PC-3 (cell line): Measurements from ENCODE around the gene CD226.

ENCODE experiments used
- CTCF ChIP-seq: fragments of 300-600 bp; sonication (generic); conservative IDR thresholded peaks from 2 replicates; pipeline ENCODE4 v1.5.1; 2017; ENCODE audit warnings: antibody characterized with exemption, low read depth, mild to moderate bottlenecking, low read length
- EZH2 ChIP-seq: fragments of 300-600 bp; sonication (generic); IDR thresholded peaks from one replicate; pipeline ENCODE4 v1.6.1; 2017; ENCODE audit warnings: antibody characterized with exemption, mild to moderate bottlenecking, low read length; ENCODE audit not compliant: unreplicated experiment

GRCh38 chr18:69871363-69871762, 76.3 kb downstream of the CD226 start:
- TF ChIP-seq CTCF (no peak), EZH2 (no peak)
